NCI-H187 (cell line): ENCODE measurements around the gene OR10H1.
"Not testable (repeated sequence)": the region's sequence is repeated elsewhere in the genome, so short reads cannot be mapped to it uniquely, and the experiment has no call there.

Source experiments
- DNase-seq, 2 experiments: peaks; one replicate each; lab custom pipeline; 2025; lab: John Stamatoyannopoulos, UW

Gene OR10H1

DNA sequence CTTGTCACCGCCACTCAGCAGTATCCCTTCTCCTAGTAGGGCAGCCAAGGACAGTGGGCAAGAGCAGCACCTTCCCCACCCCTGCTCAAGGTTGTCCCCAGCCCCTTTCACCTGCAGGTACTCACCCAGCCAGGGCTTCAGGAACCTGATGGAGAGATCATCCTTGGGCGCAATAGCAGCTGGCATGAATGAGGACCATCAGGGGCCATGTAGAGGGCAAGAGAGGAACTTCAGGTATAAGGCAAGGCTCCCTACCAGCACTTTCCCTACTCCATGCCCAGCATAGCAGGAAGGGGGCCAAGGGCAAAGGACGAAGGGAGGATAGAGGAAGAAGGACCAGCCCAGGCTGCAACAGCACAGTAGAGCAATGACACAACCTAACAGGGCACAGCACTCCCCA, 41.3 kb downstream of the OR10H1 start:
- DNase-seq, result not testable (repeated sequence)

DNA sequence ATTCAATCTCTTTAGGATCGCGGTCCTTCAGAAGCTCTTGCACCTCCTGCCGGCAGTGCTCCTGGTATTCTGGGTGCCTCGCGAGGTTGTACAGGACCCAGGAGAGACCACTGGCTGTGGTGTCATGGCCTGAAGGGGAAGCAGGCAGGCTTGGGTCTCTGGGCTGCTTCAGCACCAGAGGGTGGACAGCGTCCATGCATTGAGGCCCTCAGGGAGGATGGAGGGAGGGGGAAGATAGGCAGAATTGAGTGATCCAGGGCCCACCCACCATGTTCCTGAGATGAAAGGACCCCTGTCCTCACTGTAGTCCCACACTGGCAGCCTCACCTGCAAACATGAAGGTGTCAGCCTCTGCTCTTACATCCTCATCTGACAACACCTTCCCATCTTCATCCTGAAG, 45.9 kb downstream of the OR10H1 start:
- DNase-seq, result no peak

DNA sequence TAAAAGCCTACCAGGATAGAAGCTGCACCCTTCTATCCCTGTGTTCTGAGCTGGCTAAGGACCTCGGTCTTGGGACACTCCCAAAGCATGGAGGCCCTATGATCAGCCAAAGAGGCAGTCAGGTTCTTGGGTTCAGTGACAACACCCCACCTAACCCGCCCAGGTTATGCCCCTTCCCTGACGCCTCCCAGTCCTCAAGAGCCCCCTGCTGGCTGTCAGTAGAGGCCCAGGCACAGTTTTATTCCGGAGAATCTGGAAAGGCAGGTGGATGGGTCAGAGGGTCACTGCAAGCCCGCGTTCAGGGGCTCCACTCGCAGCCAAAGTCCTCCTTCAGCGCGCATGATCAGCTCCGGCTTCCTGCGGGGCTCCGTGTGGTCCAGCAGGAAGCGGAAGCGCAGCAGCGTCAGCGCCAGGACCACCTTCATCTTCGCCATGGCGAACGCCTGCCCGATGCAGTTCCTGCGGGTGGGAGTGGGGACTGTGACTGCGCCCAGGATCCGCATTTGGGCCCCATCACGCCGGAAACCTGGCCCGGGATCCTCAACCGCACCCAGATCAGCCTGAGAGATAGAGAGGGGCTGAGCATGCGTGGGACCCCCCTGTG, 55.4 kb downstream of the OR10H1 start:
- DNase-seq, result no peak

DNA sequence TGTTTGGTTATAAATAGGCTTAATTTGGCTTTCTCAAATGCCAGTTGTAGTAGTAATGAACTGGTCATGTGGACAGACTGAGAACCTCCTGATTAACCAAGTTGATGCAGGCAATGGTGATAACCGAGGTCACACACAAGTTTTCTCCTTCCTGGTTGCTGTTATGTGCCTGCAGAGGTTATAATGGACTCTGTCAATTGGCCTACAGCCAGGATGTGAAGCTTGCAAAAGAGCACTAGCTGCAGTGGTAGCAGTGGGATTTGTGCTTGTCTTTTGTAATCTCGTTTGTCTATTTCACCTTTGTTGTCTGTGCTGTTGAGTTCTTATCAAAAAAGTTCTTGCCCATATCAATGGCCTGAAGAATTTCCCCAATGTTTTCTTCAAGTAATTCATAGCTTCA, 57.1 kb downstream of the OR10H1 start:
- DNase-seq, result no peak
